ENCODE results near the gene FLAD1. TPM values are rescaled to one million over a fixed set of nuclear protein-coding genes. Genes with fewer than 3 reads are reported as not detected.
A peak's percentile ranks its signal among the peaks of the same experiment; 100 is the strongest.

The FLAD1 gene
- total RNA-seq, 4 donors from 2014 or later, result 17.4 to 33.6 (median 23.6) TPM

DNA sequence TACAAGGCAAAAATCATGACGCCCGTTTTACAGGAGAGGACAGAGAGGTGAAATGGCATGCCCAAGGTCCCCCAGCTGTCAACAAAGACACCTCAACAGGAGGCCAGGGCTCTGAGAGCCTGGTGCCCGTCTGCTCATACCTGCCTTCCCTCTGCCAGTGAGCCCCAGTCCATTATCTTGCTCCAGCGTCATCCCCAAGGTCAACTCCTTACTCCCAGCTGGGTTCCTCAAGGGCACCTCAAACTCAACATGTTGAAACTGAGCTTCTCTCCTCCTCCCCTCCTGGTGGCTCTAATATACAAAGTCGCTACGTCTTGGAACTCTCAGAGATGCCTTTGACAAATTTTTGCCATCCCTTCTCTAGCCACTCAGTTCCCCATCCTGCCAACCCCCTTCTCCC lies 30.5 kb upstream of the FLAD1 start:
- H3K27ac ChIP-seq, result no peak overlapping the region
- H3K27me3 ChIP-seq, result no peaks in the 10 kb centered on the region
- no peaks in the 10 kb centered on the region for H3K9me3 ChIP-seq
- WGBS, 2 donors, result 82 to 84% methylated on average over 6 of the region's 6 CpGs
- no peak overlapping the region for H3K4me3 ChIP-seq
- H3K36me3 ChIP-seq, result peaks cover 0 to 37% (median 6%) of the 10 kb centered on the region in 3 donors
- no peak for DNase-seq (ENCODE audit: low spot score in 2 of 2)
- TF ChIP-seq POLR2A (IDR thresholded peaks at IDR 0.05), result no peak
- TF ChIP-seq EP300 (IDR thresholded peaks at IDR 0.05), result no peak
- TF ChIP-seq, protein P1, sequence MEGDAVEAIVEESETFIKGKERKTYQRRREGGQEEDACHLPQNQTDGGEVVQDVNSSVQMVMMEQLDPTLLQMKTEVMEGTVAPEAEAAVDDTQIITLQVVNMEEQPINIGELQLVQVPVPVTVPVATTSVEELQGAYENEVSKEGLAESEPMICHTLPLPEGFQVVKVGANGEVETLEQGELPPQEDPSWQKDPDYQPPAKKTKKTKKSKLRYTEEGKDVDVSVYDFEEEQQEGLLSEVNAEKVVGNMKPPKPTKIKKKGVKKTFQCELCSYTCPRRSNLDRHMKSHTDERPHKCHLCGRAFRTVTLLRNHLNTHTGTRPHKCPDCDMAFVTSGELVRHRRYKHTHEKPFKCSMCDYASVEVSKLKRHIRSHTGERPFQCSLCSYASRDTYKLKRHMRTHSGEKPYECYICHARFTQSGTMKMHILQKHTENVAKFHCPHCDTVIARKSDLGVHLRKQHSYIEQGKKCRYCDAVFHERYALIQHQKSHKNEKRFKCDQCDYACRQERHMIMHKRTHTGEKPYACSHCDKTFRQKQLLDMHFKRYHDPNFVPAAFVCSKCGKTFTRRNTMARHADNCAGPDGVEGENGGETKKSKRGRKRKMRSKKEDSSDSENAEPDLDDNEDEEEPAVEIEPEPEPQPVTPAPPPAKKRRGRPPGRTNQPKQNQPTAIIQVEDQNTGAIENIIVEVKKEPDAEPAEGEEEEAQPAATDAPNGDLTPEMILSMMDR (IDR thresholded peaks at IDR 0.05), result no peak
- H3K4me1 ChIP-seq, result peaks cover 0 to 57% (median 44%) of the 10 kb centered on the region in 4 donors

DNA sequence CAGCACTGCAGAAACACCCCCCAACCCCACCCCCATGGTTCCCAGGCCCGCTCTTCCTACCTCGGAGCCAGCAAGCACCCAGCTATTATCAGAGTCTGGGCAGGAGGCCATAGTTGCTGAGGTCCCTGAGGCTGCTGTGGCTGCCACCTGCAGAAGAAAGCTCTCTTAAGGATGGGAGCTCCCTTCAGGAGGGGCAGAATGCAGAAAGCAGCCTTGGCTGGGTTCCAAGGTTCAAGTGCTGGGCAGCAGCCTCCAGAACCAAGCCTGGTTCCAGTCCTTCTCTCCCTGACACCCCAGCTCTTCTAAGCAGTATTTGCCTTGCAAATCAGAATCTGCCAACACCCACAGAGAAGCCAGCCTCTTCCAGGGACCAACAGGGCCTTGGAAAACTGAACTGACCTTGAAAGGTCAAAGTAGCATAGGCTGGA lies 29.5 kb upstream of the FLAD1 start:
- Histone ChIP-seq H3K9me3 (no peaks in the 10 kb centered on the region), H3K36me3 (peaks cover 0 to 35% (median 6%) of the 10 kb centered on the region in 3 donors), H3K4me1 (peaks cover 0 to 63% (median 44%) of the 10 kb centered on the region in 4 donors), H3K27me3 (no peaks in the 10 kb centered on the region), H3K4me3 (no peak overlapping the region), H3K27ac (peak overlapping the region in 1 of 4 donors; percentile 18)
- WGBS, 2 donors, result 62 to 79% methylated on average over 2 of the region's 2 CpGs
- DNase-seq (ENCODE audit: low spot score in 2 of 2), result no peak
- TF ChIP-seq POLR2A (IDR thresholded peaks at IDR 0.05) (no peak), EP300 (IDR thresholded peaks at IDR 0.05) (no peak)
- TF ChIP-seq, protein P1 (IDR thresholded peaks at IDR 0.05), result no peak

DNA sequence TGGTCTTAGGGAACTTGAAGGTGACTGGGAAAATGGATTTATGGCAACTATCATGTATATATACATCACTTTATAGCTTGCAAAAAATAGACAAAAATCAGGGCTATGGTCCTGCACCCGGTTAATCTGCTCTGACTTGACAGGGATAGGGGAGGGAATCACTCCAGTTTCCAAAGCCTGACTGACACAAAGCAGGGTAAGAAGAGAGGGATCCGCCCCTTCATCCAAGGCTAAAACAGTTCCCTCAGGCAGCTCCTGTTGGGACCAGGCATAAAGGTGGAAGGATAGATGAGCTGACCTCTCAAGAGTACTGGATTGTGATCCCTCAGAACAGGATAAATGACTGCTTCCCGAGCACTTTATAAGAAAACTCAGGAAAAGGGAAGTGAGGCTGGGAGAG lies 28.6 kb upstream of the FLAD1 start:
- TF ChIP-seq POLR2A (IDR thresholded peaks at IDR 0.05), result no peak
- no peak for TF ChIP-seq EP300 (IDR thresholded peaks at IDR 0.05)
- 61 to 79% methylated on average over 3 of the region's 3 CpGs for WGBS, 2 donors
- H3K27ac ChIP-seq, result peak overlapping the region in 2 of 4 donors; percentile 31 to 84
- no peaks in the 10 kb centered on the region for H3K9me3 ChIP-seq
- no peak for DNase-seq (ENCODE audit: low spot score in 2 of 2)
- no peak overlapping the region for H3K4me3 ChIP-seq
- peaks cover 0 to 38% (median 6%) of the 10 kb centered on the region in 3 donors for H3K36me3 ChIP-seq
- H3K27me3 ChIP-seq, result no peaks in the 10 kb centered on the region
- peaks cover 0 to 66% (median 44%) of the 10 kb centered on the region in 4 donors for H3K4me1 ChIP-seq

DNA sequence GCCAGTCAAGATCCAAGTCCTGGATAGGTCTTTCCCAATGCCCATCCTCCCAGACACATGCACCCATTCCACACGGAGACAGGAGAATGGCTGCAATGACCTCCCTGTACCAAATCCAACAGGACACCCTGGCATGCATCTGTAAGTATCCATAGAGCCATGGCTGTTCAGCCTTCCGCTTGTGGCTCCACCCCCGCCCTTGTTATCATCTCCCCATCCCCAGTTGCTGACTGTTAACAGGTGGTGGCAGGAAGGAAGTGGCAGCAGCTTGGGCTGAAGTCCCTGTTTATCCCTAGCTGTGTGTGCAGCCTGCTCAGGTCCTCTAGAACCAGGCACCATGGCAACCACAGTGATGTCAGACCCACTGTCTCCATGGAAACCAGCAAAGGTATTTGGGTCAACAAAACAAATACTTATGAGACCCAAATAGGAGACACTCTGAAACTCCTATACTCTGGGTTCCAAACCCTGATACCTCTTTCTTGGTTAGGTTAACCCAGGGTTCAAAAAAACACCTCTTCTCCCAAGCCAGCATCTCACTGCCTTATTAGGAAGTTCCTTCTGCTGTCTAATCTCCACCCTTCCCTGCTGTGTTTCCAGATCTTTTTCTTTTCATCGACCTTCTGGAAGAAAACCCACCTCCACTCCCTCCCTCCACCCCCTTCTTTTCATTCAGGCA lies 28.0 kb upstream of the FLAD1 start:
- WGBS, 2 donors, result 17 to 25% methylated on average over 4 of the region's 4 CpGs
- H3K27ac ChIP-seq, result peak overlapping the region in 3 of 4 donors; percentile 64 to 84 (median 80)
- peak overlapping the region; percentile 48 to 59 (median 56) for H3K4me3 ChIP-seq
- H3K27me3 ChIP-seq, result no peaks in the 10 kb centered on the region
- TF ChIP-seq, protein P1 (IDR thresholded peaks at IDR 0.05), result no peak
- TF ChIP-seq POLR2A (IDR thresholded peaks at IDR 0.05), result no peak
- no peak for TF ChIP-seq EP300 (IDR thresholded peaks at IDR 0.05)
- peaks cover 0 to 70% (median 44%) of the 10 kb centered on the region in 4 donors for H3K4me1 ChIP-seq
- H3K36me3 ChIP-seq, result peaks cover 0 to 41% (median 6%) of the 10 kb centered on the region in 3 donors
- peak in 1 of 2 donors; percentile 41 for DNase-seq (ENCODE audit: low spot score in 2 of 2)
- no peaks in the 10 kb centered on the region for H3K9me3 ChIP-seq

DNA sequence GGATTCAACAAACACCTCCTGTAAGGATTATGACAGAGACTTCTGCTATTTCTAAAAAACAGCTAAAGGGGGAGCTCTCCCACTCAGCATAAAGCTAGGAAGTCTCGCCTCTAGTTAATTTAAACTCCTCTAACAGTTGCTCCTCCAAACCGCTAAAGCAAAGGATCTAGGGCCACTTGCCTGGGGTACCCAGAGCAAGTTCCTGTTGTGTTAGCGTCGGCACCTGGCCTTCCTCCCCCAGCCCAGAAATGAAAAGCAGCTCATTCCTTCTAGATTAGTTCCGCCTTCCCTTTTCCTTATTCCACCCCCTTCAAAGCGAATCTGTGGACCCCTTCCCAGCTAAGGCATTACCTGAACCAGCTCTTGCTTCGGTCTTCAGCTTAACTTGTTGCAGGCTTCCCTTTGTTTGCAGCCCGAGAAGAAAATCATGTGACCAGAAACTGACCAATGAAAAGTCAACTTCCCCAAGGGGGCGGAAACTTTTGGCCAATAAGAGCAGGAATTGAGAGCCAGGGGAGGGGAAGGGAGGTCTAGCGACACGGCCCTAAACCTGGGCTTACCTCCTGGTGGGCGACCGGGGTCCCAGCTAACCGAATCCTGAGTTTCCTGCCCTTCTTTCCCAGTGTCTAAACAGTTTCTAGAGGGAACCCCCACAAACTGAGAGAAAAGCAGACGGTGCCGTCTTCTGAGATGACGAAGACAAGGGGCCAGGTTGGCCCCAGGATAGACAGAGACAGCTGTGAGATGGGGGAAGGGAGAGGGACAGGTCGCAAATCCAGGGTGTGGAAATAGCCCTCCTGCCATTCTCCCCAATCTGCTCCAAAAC lies 27.2 kb upstream of the FLAD1 start, which contains the start of gene PBXIP1:
TSS of gene PBXIP1 (minus strand) at position 382 of the 826 bp plus-strand sequence. CDS start 2,378 bp downstream, outside the sequence.
- no peaks in the 10 kb centered on the region for H3K27me3 ChIP-seq
- WGBS, 2 donors, result 0 to 1% methylated on average over 18 of the region's 18 CpGs
- H3K4me1 ChIP-seq, result peaks cover 0 to 77% (median 51%) of the 10 kb centered on the region in 4 donors
- no peaks in the 10 kb centered on the region for H3K9me3 ChIP-seq
- H3K36me3 ChIP-seq, result peaks cover 0 to 33% (median 4%) of the 10 kb centered on the region in 3 donors
- TF ChIP-seq EP300 (IDR thresholded peaks at IDR 0.05) (peak; percentile 35 to 57), POLR2A (IDR thresholded peaks at IDR 0.05) (peak in 1 of 2 donors; percentile 51)
- TF ChIP-seq, protein P1 (IDR thresholded peaks at IDR 0.05), result peak in 4 of 5 experiments; percentile 13 to 36 (median 24)
- peak; percentile 71 to 93 for DNase-seq (ENCODE audit: low spot score in 2 of 2)
- peak within 1 kb of the TSS; percentile 48 to 59 (median 56) for H3K4me3 ChIP-seq
- peak within 1 kb of the TSS; percentile 64 to 84 (median 72) for H3K27ac ChIP-seq

All from tibial nerve (tissue), 4 donors.